Measurements from ENCODE around the gene PPARA.
"Not testable (repeated sequence)": the region's sequence is repeated elsewhere in the genome, so short reads cannot be mapped to it uniquely, and the experiment has no call there.

The PPARA gene

GRCh38 chr22:46178755-46179505, 28.6 kb downstream of the PPARA start:
- DNase-seq, result no peak

- no peak for DNase-seq
These were observed 29.4 kb downstream of the PPARA start for GRCh38 chr22:46179748-46180147.

GRCh38 chr22:46180370-46181137, 30.2 kb downstream of the PPARA start:
- DNase-seq, result no peak

GRCh38 chr22:46183733-46184132, 33.4 kb downstream of the PPARA start:
- DNase-seq, result no peak

GRCh38 chr22:46185283-46185682, 35.0 kb downstream of the PPARA start:
- DNase-seq, result no peak

GRCh38 chr22:46187862-46188261, 37.5 kb downstream of the PPARA start:
- no peak for DNase-seq

GRCh38 chr22:46192210-46192993, 42.1 kb downstream of the PPARA start:
- no peak for DNase-seq

- no peak for DNase-seq
These were observed 43.6 kb downstream of the PPARA start for GRCh38 chr22:46193898-46194310.

GRCh38 chr22:46195487-46196165, 45.3 kb downstream of the PPARA start:
- DNase-seq, result no peak

- no peak for DNase-seq
These were observed 46.0 kb downstream of the PPARA start for GRCh38 chr22:46196278-46196677.

GRCh38 chr22:46198274-46198673, 47.9 kb downstream of the PPARA start:
- DNase-seq, result no peak

GRCh38 chr22:46198806-46199205, 48.5 kb downstream of the PPARA start:
- not testable (repeated sequence) for DNase-seq

GRCh38 chr22:46201059-46201757, 50.9 kb downstream of the PPARA start:
- DNase-seq, result no peak

GRCh38 chr22:46202897-46203600, 52.7 kb downstream of the PPARA start:
- no peak for DNase-seq

- DNase-seq, result no peak
These were observed 53.3 kb downstream of the PPARA start for GRCh38 chr22:46203601-46203980.

- DNase-seq, result no peak
These were observed 58.9 kb downstream of the PPARA start for GRCh38 chr22:46209262-46209661.

GRCh38 chr22:46212195-46212594, 61.9 kb downstream of the PPARA start:
- DNase-seq, result no peak

GRCh38 chr22:46213052-46213451, 62.7 kb downstream of the PPARA start:
- DNase-seq, result no peak

GRCh38 chr22:46214149-46214548, 63.8 kb downstream of the PPARA start:
- no peak for DNase-seq

- DNase-seq, result no peak
These were observed 64.3 kb downstream of the PPARA start for GRCh38 chr22:46214616-46215015.

GRCh38 chr22:46219636-46220035, 69.3 kb downstream of the PPARA start:
- DNase-seq, result no peak

GRCh38 chr22:46220921-46221320, 70.6 kb downstream of the PPARA start:
- DNase-seq, result no peak
